ENCODE data around the gene ZFP36L1. TPM values are rescaled to one million over a fixed set of nuclear protein-coding genes. Genes with fewer than 3 reads are reported as not detected.
"Not testable (repeated sequence)": the region's sequence is repeated elsewhere in the genome, so short reads cannot be mapped to it uniquely, and the experiment has no call there.

ZFP36L1 gene
- total RNA-seq, 1 donor: 46.7 TPM

- H4K20me1 ChIP-seq (ENCODE audit: insufficient read depth, low read length): no peaks in the 10 kb centered on the region
- no peak for TF ChIP-seq CTCF (IDR thresholded peaks at IDR 0.05; ENCODE audit: extremely low read depth, low read depth, low read length)
- no peaks in the 10 kb centered on the region for H3K9me3 ChIP-seq (ENCODE audit: low read depth, low read length)
- peaks cover 20% of the 10 kb centered on the region for H3K4me1 ChIP-seq (ENCODE audit: insufficient read depth, low read length)
- H3K27ac ChIP-seq (ENCODE audit: low read depth, low read length): no peak overlapping the region
- no peak overlapping the region for H3K4me3 ChIP-seq (ENCODE audit: insufficient read depth, low read length)
- H3K27me3 ChIP-seq (ENCODE audit: insufficient read depth, low read length): no peaks in the 10 kb centered on the region
- no peak overlapping the region for H3K4me2 ChIP-seq (ENCODE audit: insufficient read depth, low read length)
- H3K36me3 ChIP-seq (ENCODE audit: insufficient read depth, low read length): no peaks in the 10 kb centered on the region
- no peak overlapping the region for H2AFZ ChIP-seq (ENCODE audit: low read length)
- peak; percentile 39 for DNase-seq (ENCODE audit: insufficient read length, low spot score, missing footprints)
- H3K79me2 ChIP-seq (ENCODE audit: insufficient read depth, low read length): no peaks in the 10 kb centered on the region
These were observed 26.3 kb downstream of the ZFP36L1 start for GRCh38 chr14:68766299-68767247.

DNA sequence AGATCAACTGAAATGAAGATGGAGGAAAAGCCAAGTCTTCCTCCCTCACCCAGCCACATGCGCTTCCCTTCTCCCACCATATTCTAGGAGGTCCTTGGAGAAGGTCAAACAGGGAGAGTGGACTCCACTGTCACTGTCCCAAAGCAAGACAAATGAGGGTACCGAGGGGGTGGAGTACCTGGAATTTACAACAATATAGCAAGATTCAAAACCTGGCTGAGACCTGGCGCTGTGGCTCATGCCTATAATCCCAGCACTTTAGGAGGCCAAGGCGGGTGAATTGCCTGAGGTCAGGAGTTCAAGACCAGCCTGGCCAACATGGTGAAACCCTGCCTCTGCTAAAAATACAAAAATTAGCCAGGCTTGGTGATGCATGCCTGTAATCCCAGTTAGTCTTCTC, 29.0 kb downstream of the ZFP36L1 start:
- H3K4me3 ChIP-seq (ENCODE audit: insufficient read depth, low read length): not testable (repeated sequence)
- H2AFZ ChIP-seq (ENCODE audit: low read length): peak overlapping the region; percentile 79

DNA sequence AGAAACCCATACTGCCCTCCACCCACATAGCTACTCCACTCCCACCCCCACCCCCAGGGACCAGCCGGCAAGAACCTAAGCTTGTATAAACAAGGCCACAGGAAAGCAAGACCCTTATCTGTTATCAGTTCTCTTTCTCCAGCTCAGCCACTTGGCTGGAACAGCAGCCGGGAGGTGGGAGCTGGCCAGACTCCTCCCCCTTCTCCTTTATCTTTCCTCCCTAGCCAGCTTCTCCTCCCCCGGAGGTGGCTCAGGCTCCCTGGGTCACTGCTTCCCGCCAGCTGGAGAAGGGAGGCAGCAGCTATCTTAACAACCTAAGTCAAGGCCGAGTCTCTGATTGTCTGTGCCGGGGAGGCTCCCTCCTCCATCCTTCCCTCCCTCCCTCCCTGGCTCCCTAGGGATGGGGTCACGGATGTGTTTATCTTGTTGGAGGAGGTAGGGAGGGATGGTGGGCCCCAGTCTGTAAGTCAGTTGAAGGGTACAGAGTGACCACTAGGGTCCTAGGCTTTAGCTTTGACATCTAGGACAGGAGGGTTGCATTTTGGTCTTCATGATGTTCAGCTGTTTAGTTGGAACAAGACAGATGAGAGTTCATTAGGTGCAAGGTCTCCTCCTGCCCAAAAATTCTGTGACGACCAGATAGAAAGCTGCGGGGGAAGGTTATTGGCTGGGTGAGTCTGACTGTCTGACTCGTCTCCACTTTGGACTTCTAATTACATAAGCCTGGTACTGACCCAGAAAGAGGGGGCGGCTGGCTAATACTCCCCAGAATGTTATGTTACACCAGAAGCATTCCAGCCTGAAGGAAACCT, 29.7 kb downstream of the ZFP36L1 start:
- TF ChIP-seq CTCF (IDR thresholded peaks at IDR 0.05; ENCODE audit: extremely low read depth, low read depth, low read length): no peak
- Histone ChIP-seq H3K4me1 (ENCODE audit: insufficient read depth, low read length) (peaks cover 20% of the 10 kb centered on the region), H3K4me3 (ENCODE audit: insufficient read depth, low read length) (peak overlapping the region; percentile 46), H3K27ac (ENCODE audit: low read depth, low read length) (peak overlapping the region; percentile 72), H3K79me2 (ENCODE audit: insufficient read depth, low read length) (no peaks in the 10 kb centered on the region), H4K20me1 (ENCODE audit: insufficient read depth, low read length) (no peaks in the 10 kb centered on the region), H2AFZ (ENCODE audit: low read length) (peak overlapping the region; percentile 79), H3K36me3 (ENCODE audit: insufficient read depth, low read length) (no peaks in the 10 kb centered on the region), H3K27me3 (ENCODE audit: insufficient read depth, low read length) (no peaks in the 10 kb centered on the region), H3K9me3 (ENCODE audit: low read depth, low read length) (no peaks in the 10 kb centered on the region), H3K4me2 (ENCODE audit: insufficient read depth, low read length) (peak overlapping the region; percentile 67)
- DNase-seq (ENCODE audit: insufficient read length, low spot score, missing footprints): peak; percentile 93

More for the DNA sequence above, 29.0 kb downstream of the ZFP36L1 start:
- not testable (repeated sequence) for H3K9me3 ChIP-seq (ENCODE audit: low read depth, low read length); H4K20me1 ChIP-seq (ENCODE audit: insufficient read depth, low read length); H3K27me3 ChIP-seq (ENCODE audit: insufficient read depth, low read length); H3K36me3 ChIP-seq (ENCODE audit: insufficient read depth, low read length); H3K79me2 ChIP-seq (ENCODE audit: insufficient read depth, low read length); DNase-seq (ENCODE audit: insufficient read length, low spot score, missing footprints)
- Histone ChIP-seq H3K27ac (ENCODE audit: low read depth, low read length) (peak overlapping the region; percentile 72), H3K4me2 (ENCODE audit: insufficient read depth, low read length) (peak overlapping the region; percentile 67), H3K4me1 (ENCODE audit: insufficient read depth, low read length) (peaks cover 20% of the 10 kb centered on the region)

- Histone ChIP-seq H4K20me1 (ENCODE audit: insufficient read depth, low read length) (no peaks in the 10 kb centered on the region), H3K27ac (ENCODE audit: low read depth, low read length) (no peak overlapping the region), H3K4me3 (ENCODE audit: insufficient read depth, low read length) (no peak overlapping the region), H3K79me2 (ENCODE audit: insufficient read depth, low read length) (no peaks in the 10 kb centered on the region), H3K4me1 (ENCODE audit: insufficient read depth, low read length) (peaks cover 20% of the 10 kb centered on the region), H3K4me2 (ENCODE audit: insufficient read depth, low read length) (no peak overlapping the region), H3K36me3 (ENCODE audit: insufficient read depth, low read length) (no peaks in the 10 kb centered on the region), H3K9me3 (ENCODE audit: low read depth, low read length) (no peaks in the 10 kb centered on the region), H2AFZ (ENCODE audit: low read length) (no peak overlapping the region), H3K27me3 (ENCODE audit: insufficient read depth, low read length) (no peaks in the 10 kb centered on the region)
- no peak for TF ChIP-seq CTCF (IDR thresholded peaks at IDR 0.05; ENCODE audit: extremely low read depth, low read depth, low read length)
- DNase-seq (ENCODE audit: insufficient read length, low spot score, missing footprints): no peak
These were observed 31.5 kb downstream of the ZFP36L1 start for GRCh38 chr14:68761391-68761790.

Measured in osteoblast (primary cell).